Colon (tissue), 2 donors: Measurements from ENCODE around the gene FRMD1.

ENCODE experiments used
- FAIRE-seq: peaks from 2 replicates; lab custom pipeline; 2012; peaks lifted over from hg19 to GRCh38; lab: Jason Lieb, UNC
- donor health status: control.
- donor health status: control.

Gene FRMD1

GRCh38 chr6:168043193-168043847 is 35.7 kb downstream of the FRMD1 start:
- no peak for FAIRE-seq

- no peak for FAIRE-seq
Measured at GRCh38 chr6:168042426-168043192, 36.4 kb downstream of the FRMD1 start.

DNA sequence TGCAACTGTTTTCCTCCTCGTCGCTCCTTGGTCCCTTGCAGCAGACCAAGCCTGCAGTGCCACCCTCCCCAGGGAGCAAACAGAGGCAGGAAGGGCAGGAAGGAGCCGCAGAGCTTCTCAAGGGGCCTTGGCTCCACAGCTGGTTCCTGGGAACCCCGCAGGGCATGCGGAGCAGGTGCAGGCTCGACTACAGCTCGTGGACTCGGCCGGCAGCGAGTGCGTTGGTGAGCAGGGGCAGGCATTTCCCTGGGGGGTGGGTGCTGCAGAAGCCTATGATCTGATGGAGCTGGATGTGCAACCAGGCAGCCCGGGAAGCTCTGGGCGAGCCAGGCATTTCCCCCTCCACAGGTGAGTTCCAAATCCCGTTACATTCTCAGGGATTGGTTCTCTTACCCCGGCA is 37.1 kb downstream of the FRMD1 start:
- no peak for FAIRE-seq

DNA sequence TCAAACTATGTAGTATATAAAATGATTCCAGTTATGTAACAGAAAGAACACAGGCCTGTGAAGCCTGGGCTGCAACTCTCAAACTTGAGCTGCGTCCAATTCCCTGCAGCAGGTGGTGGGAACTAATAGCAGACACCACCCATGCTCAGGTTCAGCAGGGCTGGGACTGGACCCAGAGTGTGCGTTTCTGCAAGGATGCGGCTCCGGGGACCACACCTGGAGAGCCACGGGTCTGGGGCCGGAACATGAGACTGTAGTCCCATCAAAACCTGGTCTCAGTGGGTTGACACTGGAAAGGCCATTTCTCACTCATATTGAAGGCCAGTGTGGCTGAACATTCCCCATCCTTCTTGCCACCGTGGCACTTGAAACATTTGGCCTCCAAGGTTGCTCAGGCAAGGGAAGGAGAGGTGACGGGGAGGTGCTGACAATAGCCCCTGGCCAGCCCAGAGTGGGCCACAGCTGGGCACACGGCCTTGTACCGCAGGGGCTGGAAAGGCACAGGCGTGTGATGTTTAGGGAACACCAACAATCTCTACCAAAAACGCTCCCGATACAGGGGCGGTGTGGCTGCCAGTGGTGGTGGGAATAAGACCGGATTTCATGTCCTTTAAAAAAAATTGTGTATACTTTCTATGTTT is 38.0 kb downstream of the FRMD1 start:
- no peak for FAIRE-seq

- no peak for FAIRE-seq
Measured at GRCh38 chr6:168039849-168040248, 39.2 kb downstream of the FRMD1 start.

DNA sequence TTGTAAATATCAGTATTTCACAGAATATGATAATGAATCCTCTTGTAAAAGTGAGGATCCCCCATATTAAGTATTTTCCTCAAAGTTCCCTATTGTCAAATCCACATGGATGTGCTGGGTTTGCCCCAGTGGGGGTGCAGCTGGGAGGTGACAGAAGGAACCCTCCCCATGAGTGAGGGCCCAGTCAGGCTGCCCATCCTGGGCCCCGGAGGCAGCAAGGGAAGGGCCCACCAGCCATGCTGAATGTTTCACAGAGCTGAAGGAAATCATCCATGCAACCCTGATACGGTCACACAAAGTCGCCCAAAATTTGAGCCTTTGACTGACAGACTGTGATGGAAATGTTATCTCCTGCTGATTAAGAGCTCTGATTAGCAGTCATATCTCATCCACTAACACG is 39.7 kb downstream of the FRMD1 start:
- FAIRE-seq: no peak

- FAIRE-seq: no peak
Measured at GRCh38 chr6:168038576-168039140, 40.4 kb downstream of the FRMD1 start.

DNA sequence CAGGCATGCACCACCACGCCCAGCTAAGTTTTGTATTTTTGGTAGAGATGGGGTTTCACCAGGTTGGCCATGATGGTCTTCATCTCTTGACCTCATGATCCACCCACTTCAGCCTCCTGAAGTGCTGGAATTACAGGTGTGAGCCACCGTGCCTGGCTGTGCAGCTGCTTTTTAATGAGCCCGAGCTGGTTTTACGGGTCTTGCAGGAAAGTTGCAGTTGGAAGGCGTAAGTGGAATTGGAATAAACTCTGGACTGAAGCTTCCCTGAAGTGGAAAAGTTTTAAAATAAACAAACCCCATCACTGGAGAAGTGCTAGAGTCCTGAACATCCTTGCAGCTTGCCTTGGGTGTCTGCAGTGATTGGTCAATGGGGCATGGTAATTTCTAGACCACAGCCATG is 41.2 kb downstream of the FRMD1 start:
- FAIRE-seq: no peak

DNA sequence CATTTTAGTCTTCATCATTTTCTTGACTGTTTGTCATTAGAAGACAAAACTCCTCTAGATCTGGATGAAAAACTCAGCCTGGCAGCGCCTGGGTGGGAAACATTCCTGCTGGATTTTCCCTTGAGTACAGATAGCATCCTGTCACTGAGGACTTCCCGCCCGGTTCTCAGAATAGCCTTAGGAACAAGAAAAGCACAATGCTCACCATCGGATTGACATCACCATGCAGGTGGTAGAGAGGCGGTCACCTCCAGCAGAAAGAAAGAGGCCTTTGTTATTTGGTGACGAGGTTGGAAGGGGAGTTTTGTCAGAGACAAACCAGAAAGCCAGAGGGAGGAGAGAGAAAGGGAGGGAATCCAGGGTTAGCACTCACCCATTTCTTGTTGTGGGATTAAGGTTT is 41.8 kb downstream of the FRMD1 start:
- no peak for FAIRE-seq

GRCh38 chr6:168035661-168036545 is 43.1 kb downstream of the FRMD1 start:
- no peak for FAIRE-seq

DNA sequence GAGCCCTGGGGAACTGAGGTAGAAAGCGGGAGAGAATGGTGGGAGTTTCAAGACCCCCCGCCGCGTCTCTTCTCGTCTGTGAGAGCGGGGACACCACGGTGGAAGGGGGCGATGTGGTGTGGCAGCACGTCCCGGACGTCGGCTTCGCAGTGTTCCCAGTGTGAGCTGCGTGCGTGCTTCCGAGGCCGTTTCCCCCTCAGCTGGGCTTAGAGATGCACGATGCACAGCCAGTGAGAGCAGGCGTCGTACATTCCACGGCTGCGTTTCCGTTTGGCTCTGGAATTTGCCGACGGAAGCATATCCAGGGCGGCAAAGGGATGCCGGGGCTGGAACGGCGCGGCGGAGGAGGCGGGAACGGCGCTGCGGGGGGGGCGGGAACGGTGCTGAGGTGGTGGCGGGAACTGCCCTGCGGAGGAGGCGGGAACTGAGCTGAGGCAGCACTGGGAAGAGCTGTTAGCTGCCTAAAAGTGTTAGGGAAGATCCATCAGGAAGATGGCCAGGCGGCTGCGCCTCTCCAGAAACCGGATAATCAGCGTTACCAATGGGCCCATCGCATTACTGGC is 43.8 kb downstream of the FRMD1 start:
- FAIRE-seq: no peak

GRCh38 chr6:168034537-168034936 is 44.5 kb downstream of the FRMD1 start:
- no peak for FAIRE-seq

DNA sequence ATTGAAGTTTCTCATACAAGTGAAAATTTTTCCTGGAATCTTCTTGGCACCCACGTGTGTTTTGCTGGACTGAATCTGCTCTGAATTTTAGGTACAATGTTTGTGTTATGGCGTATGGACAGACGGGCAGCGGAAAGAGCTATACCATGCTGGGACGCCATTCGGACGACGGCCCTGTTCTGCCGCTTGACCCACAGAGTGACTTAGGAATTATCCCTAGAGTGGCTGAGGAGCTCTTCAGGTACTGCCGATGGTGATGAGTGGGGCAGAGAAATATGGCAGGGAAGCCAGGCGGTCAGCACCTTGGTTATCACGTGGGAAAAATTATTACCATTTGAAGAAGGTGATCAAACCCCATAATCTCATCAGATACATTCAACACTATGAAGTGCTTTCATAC is 45.2 kb downstream of the FRMD1 start:
- FAIRE-seq: no peak

GRCh38 chr6:168032005-168032760 is 46.8 kb downstream of the FRMD1 start:
- no peak for FAIRE-seq

DNA sequence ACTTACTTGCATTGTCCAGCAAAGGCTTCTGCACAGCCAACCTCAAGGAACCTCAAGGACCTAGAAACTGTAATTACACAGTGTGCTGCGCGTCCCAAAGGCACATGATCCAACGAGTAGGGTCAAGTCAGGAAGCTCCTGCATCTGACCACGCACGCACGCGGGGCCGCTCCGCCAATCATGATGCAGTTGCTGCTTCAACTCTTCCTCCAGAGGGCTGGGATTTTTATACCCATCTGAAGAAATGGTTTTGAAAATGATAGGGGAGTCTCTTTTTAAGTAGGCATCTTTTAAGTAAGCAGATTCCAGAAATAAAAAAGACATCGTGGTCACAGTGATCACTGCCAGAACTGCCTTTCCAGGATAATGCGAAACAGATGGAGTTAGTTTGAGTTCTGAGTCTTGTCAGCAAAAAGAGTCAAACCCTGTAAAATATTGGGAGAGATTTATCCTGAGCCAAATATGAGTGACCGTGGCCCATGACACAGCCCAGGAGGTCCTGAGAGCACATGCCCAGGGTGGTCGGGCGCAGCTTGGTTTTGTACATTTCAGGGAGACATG is 47.5 kb downstream of the FRMD1 start:
- FAIRE-seq: no peak

- no peak for FAIRE-seq
Measured at GRCh38 chr6:168030908-168031307, 48.1 kb downstream of the FRMD1 start.

DNA sequence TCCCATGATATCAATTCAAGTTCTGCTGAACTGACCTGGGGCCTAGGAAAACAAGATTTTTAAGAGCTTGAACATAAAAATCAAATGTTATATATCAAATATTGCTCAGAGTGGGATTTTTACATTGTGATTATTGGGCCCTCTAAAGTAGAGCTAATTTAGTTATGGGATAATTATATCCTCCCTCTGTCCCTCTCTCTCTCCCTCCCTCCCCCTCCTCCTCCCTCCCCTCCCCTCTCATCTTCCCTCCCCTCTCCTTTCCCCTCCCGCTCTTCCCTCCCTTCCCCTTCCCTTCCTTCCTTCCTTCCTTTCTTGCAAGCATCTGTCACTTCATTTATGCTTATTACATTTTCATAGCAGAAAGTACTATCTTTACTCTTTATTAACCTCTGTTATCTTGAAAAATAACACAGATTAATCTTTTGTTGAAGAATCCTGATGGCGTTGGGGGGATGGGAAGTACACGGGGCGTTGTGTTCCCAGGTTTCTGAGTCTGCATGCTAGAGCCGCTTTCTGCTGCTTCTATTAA is 48.7 kb downstream of the FRMD1 start:
- no peak for FAIRE-seq

GRCh38 chr6:168029459-168030217 is 49.4 kb downstream of the FRMD1 start:
- no peak for FAIRE-seq

DNA sequence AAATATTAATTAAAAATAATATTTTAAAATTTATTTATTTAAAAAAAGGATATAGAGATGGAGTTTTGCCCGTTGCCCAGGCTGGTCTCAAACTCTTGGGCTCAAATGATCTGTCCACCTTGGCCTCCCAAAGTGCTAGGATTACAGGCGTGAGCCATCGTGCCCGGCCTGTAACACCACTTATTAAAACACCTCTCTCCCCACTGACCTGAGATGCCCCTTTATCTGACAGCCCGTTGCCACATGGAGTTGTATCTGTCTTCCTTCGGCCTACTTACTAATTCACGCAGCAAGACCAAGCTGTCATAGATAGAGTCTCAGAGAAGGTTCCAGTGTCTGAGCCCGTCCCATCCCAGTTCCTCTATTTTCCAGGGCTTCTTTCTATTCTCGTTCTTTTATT is 50.8 kb downstream of the FRMD1 start:
- FAIRE-seq: no peak

GRCh38 chr6:168027521-168027920 is 51.5 kb downstream of the FRMD1 start:
- no peak for FAIRE-seq
